HepG2 (cell line): Measurements from ENCODE around the gene PRKCD. TPM values are rescaled to one million over a fixed set of nuclear protein-coding genes. Genes with fewer than 3 reads are reported as not detected.

Source experiments
- BRD4 ChIP-seq: sonication (generic); formaldehyde crosslinking; IDR thresholded peaks from 2 replicates; pipeline ENCODE4 v1.4.0; 2020; ENCODE audit warnings: missing genetic modification reagents
- CCAR2 ChIP-seq: fragments of 200-400 bp; formaldehyde crosslinking; optimal IDR thresholded peaks from 2 replicates; pipeline ENCODE3; 2018; ENCODE audit warnings: low read depth, mild to moderate bottlenecking, low read length, moderate library complexity
- ETV6 ChIP-seq: sonication (generic); formaldehyde crosslinking; conservative IDR thresholded peaks from 2 replicates; pipeline ENCODE4 v1.4.0; 2020; ENCODE audit warnings: missing genetic modification reagents
- HNF1B ChIP-seq: sonication (generic); formaldehyde crosslinking; IDR thresholded peaks from 2 replicates; pipeline ENCODE4 v1.5.1; 2020; ENCODE audit warnings: mild to moderate bottlenecking, moderate library complexity, missing genetic modification reagents
- KDM3A ChIP-seq: IDR thresholded peaks from 2 replicates; pipeline ENCODE4 v1.6.1; 2018; ENCODE audit warnings: low read depth, missing compliant biosample characterization
- MATR3 ChIP-seq: sonication (generic); formaldehyde crosslinking; IDR thresholded peaks from 2 replicates; pipeline ENCODE4 v1.4.0; 2020; ENCODE audit warnings: missing genetic modification reagents
- MTF1 ChIP-seq: sonication (generic); formaldehyde crosslinking; IDR thresholded peaks from 2 replicates; pipeline ENCODE4 v1.5.0; 2020; ENCODE audit warnings: missing genetic modification reagents
- MYC ChIP-seq: sonication (generic); formaldehyde crosslinking; IDR thresholded peaks from 2 replicates; pipeline ENCODE4 v1.9.0; 2021; ENCODE audit warnings: missing genetic modification reagents, borderline replicate concordance
- PHB2 ChIP-seq: fragments of 450-650 bp; IDR thresholded peaks from 2 replicates; pipeline ENCODE4 v1.6.1; 2018; ENCODE audit not compliant: partially characterized antibody
- RNF2 ChIP-seq: fragments of 450-650 bp; conservative IDR thresholded peaks from 2 replicates; pipeline ENCODE4 v1.6.1; 2016; ENCODE audit warnings: low read depth
- SMC3 ChIP-seq: IDR thresholded peaks from 2 replicates; pipeline ENCODE4 v1.6.1; 2011; ENCODE audit warnings: low read length, improper control_type of control experiment
- XBP1 ChIP-seq: sonication (generic); formaldehyde crosslinking; IDR thresholded peaks from 2 replicates; pipeline ENCODE4 v1.5.0; 2020; ENCODE audit warnings: missing genetic modification reagents
- XRCC5 ChIP-seq: fragments of 200-400 bp; formaldehyde crosslinking; optimal IDR thresholded peaks from 2 replicates; pipeline ENCODE3; 2017; ENCODE audit warnings: mild to moderate bottlenecking, low read length
- ZNF335 ChIP-seq: sonication (generic); formaldehyde crosslinking; IDR thresholded peaks from 2 replicates; pipeline ENCODE4 v1.4.0; 2020; ENCODE audit warnings: missing genetic modification reagents
- ZNF414 ChIP-seq: sonication (generic); formaldehyde crosslinking; IDR thresholded peaks from 2 replicates; pipeline ENCODE4 v1.5.0; 2020; ENCODE audit warnings: missing genetic modification reagents
- ZNF496 ChIP-seq: sonication (generic); formaldehyde crosslinking; IDR thresholded peaks from 2 replicates; pipeline ENCODE4 v1.8.1; 2023; ENCODE audit warnings: mild to moderate bottlenecking, moderate library complexity, missing genetic modification reagents; ENCODE audit not compliant: insufficient replicate concordance
- ZNF577 ChIP-seq: sonication (generic); formaldehyde crosslinking; IDR thresholded peaks from 2 replicates; pipeline ENCODE4 v1.4.0; 2020; ENCODE audit warnings: mild to moderate bottlenecking, low read depth, missing genetic modification reagents, borderline replicate concordance
- ZNF616 ChIP-seq: sonication (generic); formaldehyde crosslinking; IDR thresholded peaks from 2 replicates; pipeline ENCODE4 v1.5.0; 2020; ENCODE audit warnings: low read depth, mild to moderate bottlenecking, missing genetic modification reagents
- polyA plus RNA-seq, 8 experiments: library from polyadenylated mRNA; depleted of rRNA in 3 of 8; stranded (reverse) in 7 of 8; unstranded in 1 of 8; fragments of >200 nt; fragmentation: Illumina TruSeq in 4 of 8; extraction: Trizol in 4 of 8; gene quantifications; 2 replicates each; pipeline versions ENCODE4 v1.2.1 to v1.2.3, GENCODE V29; 2011 to 2016; ENCODE audit warnings: low read depth in 4 of 8, missing spikeins in 1 of 8, mixed read lengths in 1 of 8; ENCODE audit not compliant: insufficient read depth in 1 of 8
- total RNA-seq, 5 experiments: library from RNA; depleted of rRNA; stranded (reverse); fragments of >200 nt; fragmentation: Illumina TruSeq; extraction: Trizol; gene quantifications; 2 replicates each; pipeline ENCODE4 v1.2.3, GENCODE V29; 2016; ENCODE audit warnings: low read depth in 1 of 5
- TF ChIP-seq, protein P1 (sequence below): sonication (generic); formaldehyde crosslinking; IDR thresholded peaks from 2 replicates; pipeline ENCODE4 v1.4.0; 2020; ENCODE audit warnings: missing genetic modification reagents
- TF ChIP-seq, protein P2 (sequence below): sonication (generic); formaldehyde crosslinking; IDR thresholded peaks from 2 replicates; pipeline ENCODE4 v1.5.0; 2020; ENCODE audit warnings: missing genetic modification reagents
- TF ChIP-seq, protein P3 (sequence below): sonication (generic); formaldehyde crosslinking; IDR thresholded peaks from 2 replicates; pipeline ENCODE4; 2020; ENCODE audit warnings: missing genetic modification reagents, mild to moderate bottlenecking, borderline replicate concordance

PRKCD gene
- total and polyA plus RNA-seq, 2 of the 13 experiments (the other 11 are each of a cell fraction or from before 2014, with no cell fraction given), result 1.6 to 40.7 TPM

GRCh38 chr3:53134631-53135232 lies 26.3 kb upstream of the PRKCD start (continued):
- TF ChIP-seq MYC (CRISPR knock-in tag), result peak; percentile 48; the same call in 1 of the 2 replicates
- TF ChIP-seq ZNF616 (CRISPR knock-in tag), result no peak
- TF ChIP-seq, protein P1, sequence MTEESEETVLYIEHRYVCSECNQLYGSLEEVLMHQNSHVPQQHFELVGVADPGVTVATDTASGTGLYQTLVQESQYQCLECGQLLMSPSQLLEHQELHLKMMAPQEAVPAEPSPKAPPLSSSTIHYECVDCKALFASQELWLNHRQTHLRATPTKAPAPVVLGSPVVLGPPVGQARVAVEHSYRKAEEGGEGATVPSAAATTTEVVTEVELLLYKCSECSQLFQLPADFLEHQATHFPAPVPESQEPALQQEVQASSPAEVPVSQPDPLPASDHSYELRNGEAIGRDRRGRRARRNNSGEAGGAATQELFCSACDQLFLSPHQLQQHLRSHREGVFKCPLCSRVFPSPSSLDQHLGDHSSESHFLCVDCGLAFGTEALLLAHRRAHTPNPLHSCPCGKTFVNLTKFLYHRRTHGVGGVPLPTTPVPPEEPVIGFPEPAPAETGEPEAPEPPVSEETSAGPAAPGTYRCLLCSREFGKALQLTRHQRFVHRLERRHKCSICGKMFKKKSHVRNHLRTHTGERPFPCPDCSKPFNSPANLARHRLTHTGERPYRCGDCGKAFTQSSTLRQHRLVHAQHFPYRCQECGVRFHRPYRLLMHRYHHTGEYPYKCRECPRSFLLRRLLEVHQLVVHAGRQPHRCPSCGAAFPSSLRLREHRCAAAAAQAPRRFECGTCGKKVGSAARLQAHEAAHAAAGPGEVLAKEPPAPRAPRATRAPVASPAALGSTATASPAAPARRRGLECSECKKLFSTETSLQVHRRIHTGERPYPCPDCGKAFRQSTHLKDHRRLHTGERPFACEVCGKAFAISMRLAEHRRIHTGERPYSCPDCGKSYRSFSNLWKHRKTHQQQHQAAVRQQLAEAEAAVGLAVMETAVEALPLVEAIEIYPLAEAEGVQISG (CRISPR knock-in tag), result peak; percentile 38; the same call in 1 of the 2 replicates
- no peak for TF ChIP-seq BRD4 (CRISPR knock-in tag)
- TF ChIP-seq MATR3 (CRISPR knock-in tag), result no peak
- TF ChIP-seq MTF1, result no peak
- TF ChIP-seq CCAR2, result no peak
- TF ChIP-seq XRCC5, result peak; percentile 47
- TF ChIP-seq ZNF335, result 0 out of 2 replicates have a peak, but pooled peaks have one; percentile 29
- TF ChIP-seq RNF2, result no peak
- TF ChIP-seq ZNF496 (CRISPR knock-in tag), result no peak
- TF ChIP-seq XBP1 (CRISPR knock-in tag), result no peak
- peak; percentile 52; the same call in 1 of the 2 replicates for TF ChIP-seq HNF1B (CRISPR knock-in tag)
- peak; percentile 74 for TF ChIP-seq SMC3
- TF ChIP-seq ETV6 (CRISPR knock-in tag), result no peak; the same call in 1 of the 2 replicates
- TF ChIP-seq, protein P2, sequence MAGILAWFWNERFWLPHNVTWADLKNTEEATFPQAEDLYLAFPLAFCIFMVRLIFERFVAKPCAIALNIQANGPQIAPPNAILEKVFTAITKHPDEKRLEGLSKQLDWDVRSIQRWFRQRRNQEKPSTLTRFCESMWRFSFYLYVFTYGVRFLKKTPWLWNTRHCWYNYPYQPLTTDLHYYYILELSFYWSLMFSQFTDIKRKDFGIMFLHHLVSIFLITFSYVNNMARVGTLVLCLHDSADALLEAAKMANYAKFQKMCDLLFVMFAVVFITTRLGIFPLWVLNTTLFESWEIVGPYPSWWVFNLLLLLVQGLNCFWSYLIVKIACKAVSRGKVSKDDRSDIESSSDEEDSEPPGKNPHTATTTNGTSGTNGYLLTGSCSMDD, result no peak
- TF ChIP-seq ZNF414 (CRISPR knock-in tag), result no peak
- no peak for TF ChIP-seq ZNF577 (CRISPR knock-in tag)
- no peak for TF ChIP-seq PHB2
- TF ChIP-seq KDM3A (CRISPR knock-in tag), result no peak
- TF ChIP-seq, protein P3, sequence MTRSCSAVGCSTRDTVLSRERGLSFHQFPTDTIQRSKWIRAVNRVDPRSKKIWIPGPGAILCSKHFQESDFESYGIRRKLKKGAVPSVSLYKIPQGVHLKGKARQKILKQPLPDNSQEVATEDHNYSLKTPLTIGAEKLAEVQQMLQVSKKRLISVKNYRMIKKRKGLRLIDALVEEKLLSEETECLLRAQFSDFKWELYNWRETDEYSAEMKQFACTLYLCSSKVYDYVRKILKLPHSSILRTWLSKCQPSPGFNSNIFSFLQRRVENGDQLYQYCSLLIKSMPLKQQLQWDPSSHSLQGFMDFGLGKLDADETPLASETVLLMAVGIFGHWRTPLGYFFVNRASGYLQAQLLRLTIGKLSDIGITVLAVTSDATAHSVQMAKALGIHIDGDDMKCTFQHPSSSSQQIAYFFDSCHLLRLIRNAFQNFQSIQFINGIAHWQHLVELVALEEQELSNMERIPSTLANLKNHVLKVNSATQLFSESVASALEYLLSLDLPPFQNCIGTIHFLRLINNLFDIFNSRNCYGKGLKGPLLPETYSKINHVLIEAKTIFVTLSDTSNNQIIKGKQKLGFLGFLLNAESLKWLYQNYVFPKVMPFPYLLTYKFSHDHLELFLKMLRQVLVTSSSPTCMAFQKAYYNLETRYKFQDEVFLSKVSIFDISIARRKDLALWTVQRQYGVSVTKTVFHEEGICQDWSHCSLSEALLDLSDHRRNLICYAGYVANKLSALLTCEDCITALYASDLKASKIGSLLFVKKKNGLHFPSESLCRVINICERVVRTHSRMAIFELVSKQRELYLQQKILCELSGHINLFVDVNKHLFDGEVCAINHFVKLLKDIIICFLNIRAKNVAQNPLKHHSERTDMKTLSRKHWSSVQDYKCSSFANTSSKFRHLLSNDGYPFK (CRISPR knock-in tag), result 0 out of 2 replicates have a peak, but pooled peaks have one; percentile 21
